NOMO-1 treated with DMSO at 0.1 percent for 48 hours (cell line): Measurements from ENCODE around the gene PCK1.
"Not testable (repeated sequence)": the region's sequence is repeated elsewhere in the genome, so short reads cannot be mapped to it uniquely, and the experiment has no call there.

Experiments used
- DNase-seq: peaks from one replicate; lab custom pipeline; 2025; ENCODE audit not compliant: unreplicated experiment; lab: John Stamatoyannopoulos, UW

The PCK1 gene

GRCh38 chr20:57560554-57561355 lies at the start of gene PCK1:
Gene PCK1, plus strand, starts transcription at chr20:57561110. Its CDS starts 302 bp downstream, at chr20:57561412.
- no peak for DNase-seq

GRCh38 chr20:57511709-57512108 lies 49.2 kb upstream of the PCK1 start:
- DNase-seq = not testable (repeated sequence)

GRCh38 chr20:57512432-57512831 lies 48.5 kb upstream of the PCK1 start:
- DNase-seq = no peak

- DNase-seq = no peak
Measured at GRCh38 chr20:57513199-57513598, 47.7 kb upstream of the PCK1 start.

- peak; percentile 52 for DNase-seq
Measured at GRCh38 chr20:57514273-57514751, 46.6 kb upstream of the PCK1 start.

- DNase-seq = no peak
Measured at GRCh38 chr20:57517904-57518303, 43.0 kb upstream of the PCK1 start.

GRCh38 chr20:57522380-57523140 lies 38.4 kb upstream of the PCK1 start:
- no peak for DNase-seq

GRCh38 chr20:57523782-57524181 lies 37.1 kb upstream of the PCK1 start:
- no peak for DNase-seq

GRCh38 chr20:57524511-57525176 lies 36.3 kb upstream of the PCK1 start, which contains the start of gene CTCFL:
Gene CTCFL, minus strand, starts transcription at chr20:57525140. Its CDS starts 935 bp downstream, at chr20:57524205.
- DNase-seq = no peak

- no peak for DNase-seq
Measured at GRCh38 chr20:57525328-57526086, 35.4 kb upstream of the PCK1 start.

GRCh38 chr20:57526087-57526884 lies 34.6 kb upstream of the PCK1 start:
- DNase-seq = no peak

GRCh38 chr20:57526885-57527460 lies 33.9 kb upstream of the PCK1 start:
- DNase-seq = no peak

GRCh38 chr20:57527728-57528127 lies 33.2 kb upstream of the PCK1 start:
- no peak for DNase-seq

- no peak for DNase-seq
Measured at GRCh38 chr20:57528148-57528547, 32.8 kb upstream of the PCK1 start.

- DNase-seq = no peak
Measured at GRCh38 chr20:57529160-57529585, 31.7 kb upstream of the PCK1 start.

GRCh38 chr20:57529810-57530209 lies 31.1 kb upstream of the PCK1 start:
- no peak for DNase-seq

- DNase-seq = no peak
Measured at GRCh38 chr20:57530327-57530981, 30.5 kb upstream of the PCK1 start.

GRCh38 chr20:57532104-57532503 lies 28.8 kb upstream of the PCK1 start:
- DNase-seq = no peak

- DNase-seq = no peak
Measured at GRCh38 chr20:57535297-57535696, 25.6 kb upstream of the PCK1 start.
